ENCODE results near the gene AQP3. TPM values are rescaled to one million over a fixed set of nuclear protein-coding genes. Genes with fewer than 3 reads are reported as not detected.

The AQP3 gene
- polyA plus RNA-seq, 1 experiment: 10.6 TPM

- TF ChIP-seq CTCF (IDR thresholded peaks at IDR 0.05; ENCODE audit: low read depth, low read length): no peak
- DNase-seq (ENCODE audit: low read depth, low spot score): no peak
- Histone ChIP-seq H3K9me3 (ENCODE audit: control insufficient read depth, insufficient read depth, low read length) (no peaks in the 10 kb centered on the region), H3K4me3 (ENCODE audit: low read depth, low read length) (peak overlapping the region; percentile 55), H3K27ac (ENCODE audit: low read depth, low read length) (no peak overlapping the region), H3K27me3 (ENCODE audit: control insufficient read depth, insufficient read depth, low read length) (no peaks in the 10 kb centered on the region)
- CTCF ChIA-PET: interaction anchor here (0.6 to 2.4 kb wide), 13 partner anchors 8 to 161 kb away, joined by 3 to 16 read pairs (median 4); no protein-coding TSS in a partner anchor
- POLR2A ChIA-PET: no interaction called here
These were observed 583 bp upstream of the AQP3 start for GRCh38 chr9:33447799-33448553.

GRCh38 chr9:33446240-33446945 is 1.0 kb downstream of the AQP3 start:
- H3K27me3 ChIP-seq (ENCODE audit: control insufficient read depth, insufficient read depth, low read length): no peaks in the 10 kb centered on the region
- TF ChIP-seq CTCF (IDR thresholded peaks at IDR 0.05; ENCODE audit: low read depth, low read length): no peak
- ChIA-PET CTCF (interaction anchor here (0.7 to 2.4 kb wide), 3 partner anchors 10 to 71 kb away, joined by 4 to 16 read pairs (median 5); no protein-coding TSS in a partner anchor), POLR2A (no interaction called here)
- no peak for DNase-seq (ENCODE audit: low read depth, low spot score)
- H3K4me3 ChIP-seq (ENCODE audit: low read depth, low read length): peak overlapping the region; percentile 55
- no peak overlapping the region for H3K27ac ChIP-seq (ENCODE audit: low read depth, low read length)
- no peaks in the 10 kb centered on the region for H3K9me3 ChIP-seq (ENCODE audit: control insufficient read depth, insufficient read depth, low read length)

- ChIA-PET POLR2A (no interaction called here), CTCF (interaction anchor here (1.5 to 1.6 kb wide), 2 partner anchors 7 to 71 kb away, joined by 6 to 12 read pairs; no protein-coding TSS in a partner anchor)
- TF ChIP-seq CTCF (IDR thresholded peaks at IDR 0.05; ENCODE audit: low read depth, low read length): no peak
- no peaks in the 10 kb centered on the region for H3K9me3 ChIP-seq (ENCODE audit: control insufficient read depth, insufficient read depth, low read length)
- no peak overlapping the region for H3K4me3 ChIP-seq (ENCODE audit: low read depth, low read length)
- H3K27me3 ChIP-seq (ENCODE audit: control insufficient read depth, insufficient read depth, low read length): no peaks in the 10 kb centered on the region
- DNase-seq (ENCODE audit: low read depth, low spot score): no peak
- no peak overlapping the region for H3K27ac ChIP-seq (ENCODE audit: low read depth, low read length)
These were observed 1.8 kb downstream of the AQP3 start for GRCh38 chr9:33445389-33446239.

- ChIA-PET CTCF (interaction anchor here (1.3 to 4.4 kb wide), 5 partner anchors 9 to 278 kb away, joined by 3 to 48 read pairs (median 6); no protein-coding TSS in a partner anchor), POLR2A (no interaction called here)
- Histone ChIP-seq H3K4me3 (ENCODE audit: low read depth, low read length) (no peak overlapping the region), H3K27ac (ENCODE audit: low read depth, low read length) (no peak overlapping the region), H3K9me3 (ENCODE audit: control insufficient read depth, insufficient read depth, low read length) (no peaks in the 10 kb centered on the region), H3K27me3 (ENCODE audit: control insufficient read depth, insufficient read depth, low read length) (no peaks in the 10 kb centered on the region)
- DNase-seq (ENCODE audit: low read depth, low spot score): no peak
- TF ChIP-seq CTCF (IDR thresholded peaks at IDR 0.05; ENCODE audit: low read depth, low read length): no peak
These were observed 3.8 kb downstream of the AQP3 start for GRCh38 chr9:33443464-33444154.
